ENCODE results near the gene KDM4D.

GRCh38 chr11:95003716-95004115 is 30.2 kb downstream of the KDM4D start:
- TF ChIP-seq CTCF (IDR thresholded peaks at IDR 0.05; ENCODE audit: control extremely low read depth in 1 of 3, insufficient read depth in 1 of 3, low read depth in 1 of 3, low read length in 3 of 3) = no peak
- TF ChIP-seq CREB1 (IDR thresholded peaks at IDR 0.05) = no peak
- no peak for TF ChIP-seq E2F6 (IDR thresholded peaks at IDR 0.05)
- no peak for TF ChIP-seq SUZ12 (IDR thresholded peaks at IDR 0.05; ENCODE audit: low read length)
- no peak for TF ChIP-seq POLR2A (IDR thresholded peaks at IDR 0.05; ENCODE audit: control extremely low read depth in 1 of 2, low read depth in 2 of 2, low read length in 2 of 2)
- no peak for TF ChIP-seq EZH2 (IDR thresholded peaks at IDR 0.05; ENCODE audit: low read depth, low read length, severe bottlenecking)
- no peak for TF ChIP-seq POLR2AphosphoS5 (IDR thresholded peaks at IDR 0.05; ENCODE audit: low read depth, low read length)
- TF ChIP-seq EP300 (IDR thresholded peaks at IDR 0.05; ENCODE audit: borderline replicate concordance in 1 of 2, low read depth in 2 of 2, low read length in 2 of 2) = no peak
- no peak for TF ChIP-seq SP1 (IDR thresholded peaks at IDR 0.05; ENCODE audit: low read depth, low read length)
- TF ChIP-seq TBP (IDR thresholded peaks at IDR 0.05; ENCODE audit: low read depth, low read length) = no peak
- TF ChIP-seq RAD21 (IDR thresholded peaks at IDR 0.05 in 1 of 2, conservative IDR thresholded peaks at IDR 0.05 in 1 of 2; ENCODE audit: low read depth in 2 of 2, low read length in 2 of 2) = no peak
- no peak for TF ChIP-seq JUN (IDR thresholded peaks at IDR 0.05; ENCODE audit: low read depth, low read length)
- no peak for TF ChIP-seq TAF1 (IDR thresholded peaks at IDR 0.05; ENCODE audit: low read depth, low read length)
- no peak for TF ChIP-seq CEBPB (IDR thresholded peaks at IDR 0.05; ENCODE audit: low read depth, low read length)

Measured in H1 (cell line).